ENCODE results near the gene P2RX6. TPM values are rescaled to one million over a fixed set of nuclear protein-coding genes. Genes with fewer than 3 reads are reported as not detected.

The P2RX6 gene
- total and polyA plus RNA-seq, 9 of the 15 experiments (the other 6 are each of a cell fraction or from before 2014, with no cell fraction given), result 0.01 to 3.9 (median 1.5) TPM; not detected in 1

DNA sequence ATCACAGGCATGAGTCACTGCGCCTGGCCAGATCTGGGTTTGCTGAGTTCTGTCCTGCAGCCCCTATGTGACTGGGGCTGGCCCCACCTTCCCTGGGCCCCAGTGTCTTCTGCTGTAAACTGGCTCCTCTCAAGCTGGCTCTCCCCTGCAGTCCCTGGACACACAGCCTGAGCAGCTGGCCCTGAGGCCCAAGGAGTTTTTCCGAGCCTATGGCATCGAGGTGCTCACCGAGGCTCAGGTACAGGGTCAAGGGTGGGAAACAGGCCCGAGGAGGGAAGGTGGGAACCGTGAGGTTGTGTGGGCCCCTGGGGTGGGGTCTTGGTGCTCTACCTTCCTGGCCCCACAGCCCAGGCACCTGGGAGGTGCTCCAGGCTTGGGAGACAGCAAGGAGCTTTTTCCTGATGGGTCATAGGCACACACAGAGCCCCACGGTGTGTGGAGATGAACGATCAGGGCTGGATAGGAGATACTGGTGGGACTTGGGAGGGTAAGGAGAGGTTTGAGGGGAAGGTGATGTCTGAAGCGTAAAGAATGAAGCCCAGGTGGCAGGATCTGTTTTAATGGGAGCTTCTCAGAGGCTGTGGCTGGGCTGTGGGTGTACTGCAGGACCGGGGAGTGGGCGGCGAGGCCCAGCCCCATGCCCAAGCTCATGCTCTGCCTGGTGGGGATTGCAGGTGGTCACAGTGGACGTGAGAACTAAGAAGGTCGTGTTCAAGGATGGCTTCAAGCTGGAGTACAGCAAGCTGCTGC, 39.2 kb upstream of the P2RX6 start (continued):
- TF ChIP-seq, protein P1, sequence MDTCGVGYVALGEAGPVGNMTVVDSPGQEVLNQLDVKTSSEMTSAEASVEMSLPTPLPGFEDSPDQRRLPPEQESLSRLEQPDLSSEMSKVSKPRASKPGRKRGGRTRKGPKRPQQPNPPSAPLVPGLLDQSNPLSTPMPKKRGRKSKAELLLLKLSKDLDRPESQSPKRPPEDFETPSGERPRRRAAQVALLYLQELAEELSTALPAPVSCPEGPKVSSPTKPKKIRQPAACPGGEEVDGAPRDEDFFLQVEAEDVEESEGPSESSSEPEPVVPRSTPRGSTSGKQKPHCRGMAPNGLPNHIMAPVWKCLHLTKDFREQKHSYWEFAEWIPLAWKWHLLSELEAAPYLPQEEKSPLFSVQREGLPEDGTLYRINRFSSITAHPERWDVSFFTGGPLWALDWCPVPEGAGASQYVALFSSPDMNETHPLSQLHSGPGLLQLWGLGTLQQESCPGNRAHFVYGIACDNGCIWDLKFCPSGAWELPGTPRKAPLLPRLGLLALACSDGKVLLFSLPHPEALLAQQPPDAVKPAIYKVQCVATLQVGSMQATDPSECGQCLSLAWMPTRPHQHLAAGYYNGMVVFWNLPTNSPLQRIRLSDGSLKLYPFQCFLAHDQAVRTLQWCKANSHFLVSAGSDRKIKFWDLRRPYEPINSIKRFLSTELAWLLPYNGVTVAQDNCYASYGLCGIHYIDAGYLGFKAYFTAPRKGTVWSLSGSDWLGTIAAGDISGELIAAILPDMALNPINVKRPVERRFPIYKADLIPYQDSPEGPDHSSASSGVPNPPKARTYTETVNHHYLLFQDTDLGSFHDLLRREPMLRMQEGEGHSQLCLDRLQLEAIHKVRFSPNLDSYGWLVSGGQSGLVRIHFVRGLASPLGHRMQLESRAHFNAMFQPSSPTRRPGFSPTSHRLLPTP (IDR thresholded peaks at IDR 0.05; ENCODE audit: borderline replicate concordance, extremely low read depth, insufficient read length), result no peak
- TF ChIP-seq ZNF124 (CRISPR knock-in tag; IDR thresholded peaks at IDR 0.05), result no peak
- TF ChIP-seq ZNF197 (CRISPR knock-in tag; IDR thresholded peaks at IDR 0.05; ENCODE audit: low read depth), result no peak
- TF ChIP-seq, protein P2, sequence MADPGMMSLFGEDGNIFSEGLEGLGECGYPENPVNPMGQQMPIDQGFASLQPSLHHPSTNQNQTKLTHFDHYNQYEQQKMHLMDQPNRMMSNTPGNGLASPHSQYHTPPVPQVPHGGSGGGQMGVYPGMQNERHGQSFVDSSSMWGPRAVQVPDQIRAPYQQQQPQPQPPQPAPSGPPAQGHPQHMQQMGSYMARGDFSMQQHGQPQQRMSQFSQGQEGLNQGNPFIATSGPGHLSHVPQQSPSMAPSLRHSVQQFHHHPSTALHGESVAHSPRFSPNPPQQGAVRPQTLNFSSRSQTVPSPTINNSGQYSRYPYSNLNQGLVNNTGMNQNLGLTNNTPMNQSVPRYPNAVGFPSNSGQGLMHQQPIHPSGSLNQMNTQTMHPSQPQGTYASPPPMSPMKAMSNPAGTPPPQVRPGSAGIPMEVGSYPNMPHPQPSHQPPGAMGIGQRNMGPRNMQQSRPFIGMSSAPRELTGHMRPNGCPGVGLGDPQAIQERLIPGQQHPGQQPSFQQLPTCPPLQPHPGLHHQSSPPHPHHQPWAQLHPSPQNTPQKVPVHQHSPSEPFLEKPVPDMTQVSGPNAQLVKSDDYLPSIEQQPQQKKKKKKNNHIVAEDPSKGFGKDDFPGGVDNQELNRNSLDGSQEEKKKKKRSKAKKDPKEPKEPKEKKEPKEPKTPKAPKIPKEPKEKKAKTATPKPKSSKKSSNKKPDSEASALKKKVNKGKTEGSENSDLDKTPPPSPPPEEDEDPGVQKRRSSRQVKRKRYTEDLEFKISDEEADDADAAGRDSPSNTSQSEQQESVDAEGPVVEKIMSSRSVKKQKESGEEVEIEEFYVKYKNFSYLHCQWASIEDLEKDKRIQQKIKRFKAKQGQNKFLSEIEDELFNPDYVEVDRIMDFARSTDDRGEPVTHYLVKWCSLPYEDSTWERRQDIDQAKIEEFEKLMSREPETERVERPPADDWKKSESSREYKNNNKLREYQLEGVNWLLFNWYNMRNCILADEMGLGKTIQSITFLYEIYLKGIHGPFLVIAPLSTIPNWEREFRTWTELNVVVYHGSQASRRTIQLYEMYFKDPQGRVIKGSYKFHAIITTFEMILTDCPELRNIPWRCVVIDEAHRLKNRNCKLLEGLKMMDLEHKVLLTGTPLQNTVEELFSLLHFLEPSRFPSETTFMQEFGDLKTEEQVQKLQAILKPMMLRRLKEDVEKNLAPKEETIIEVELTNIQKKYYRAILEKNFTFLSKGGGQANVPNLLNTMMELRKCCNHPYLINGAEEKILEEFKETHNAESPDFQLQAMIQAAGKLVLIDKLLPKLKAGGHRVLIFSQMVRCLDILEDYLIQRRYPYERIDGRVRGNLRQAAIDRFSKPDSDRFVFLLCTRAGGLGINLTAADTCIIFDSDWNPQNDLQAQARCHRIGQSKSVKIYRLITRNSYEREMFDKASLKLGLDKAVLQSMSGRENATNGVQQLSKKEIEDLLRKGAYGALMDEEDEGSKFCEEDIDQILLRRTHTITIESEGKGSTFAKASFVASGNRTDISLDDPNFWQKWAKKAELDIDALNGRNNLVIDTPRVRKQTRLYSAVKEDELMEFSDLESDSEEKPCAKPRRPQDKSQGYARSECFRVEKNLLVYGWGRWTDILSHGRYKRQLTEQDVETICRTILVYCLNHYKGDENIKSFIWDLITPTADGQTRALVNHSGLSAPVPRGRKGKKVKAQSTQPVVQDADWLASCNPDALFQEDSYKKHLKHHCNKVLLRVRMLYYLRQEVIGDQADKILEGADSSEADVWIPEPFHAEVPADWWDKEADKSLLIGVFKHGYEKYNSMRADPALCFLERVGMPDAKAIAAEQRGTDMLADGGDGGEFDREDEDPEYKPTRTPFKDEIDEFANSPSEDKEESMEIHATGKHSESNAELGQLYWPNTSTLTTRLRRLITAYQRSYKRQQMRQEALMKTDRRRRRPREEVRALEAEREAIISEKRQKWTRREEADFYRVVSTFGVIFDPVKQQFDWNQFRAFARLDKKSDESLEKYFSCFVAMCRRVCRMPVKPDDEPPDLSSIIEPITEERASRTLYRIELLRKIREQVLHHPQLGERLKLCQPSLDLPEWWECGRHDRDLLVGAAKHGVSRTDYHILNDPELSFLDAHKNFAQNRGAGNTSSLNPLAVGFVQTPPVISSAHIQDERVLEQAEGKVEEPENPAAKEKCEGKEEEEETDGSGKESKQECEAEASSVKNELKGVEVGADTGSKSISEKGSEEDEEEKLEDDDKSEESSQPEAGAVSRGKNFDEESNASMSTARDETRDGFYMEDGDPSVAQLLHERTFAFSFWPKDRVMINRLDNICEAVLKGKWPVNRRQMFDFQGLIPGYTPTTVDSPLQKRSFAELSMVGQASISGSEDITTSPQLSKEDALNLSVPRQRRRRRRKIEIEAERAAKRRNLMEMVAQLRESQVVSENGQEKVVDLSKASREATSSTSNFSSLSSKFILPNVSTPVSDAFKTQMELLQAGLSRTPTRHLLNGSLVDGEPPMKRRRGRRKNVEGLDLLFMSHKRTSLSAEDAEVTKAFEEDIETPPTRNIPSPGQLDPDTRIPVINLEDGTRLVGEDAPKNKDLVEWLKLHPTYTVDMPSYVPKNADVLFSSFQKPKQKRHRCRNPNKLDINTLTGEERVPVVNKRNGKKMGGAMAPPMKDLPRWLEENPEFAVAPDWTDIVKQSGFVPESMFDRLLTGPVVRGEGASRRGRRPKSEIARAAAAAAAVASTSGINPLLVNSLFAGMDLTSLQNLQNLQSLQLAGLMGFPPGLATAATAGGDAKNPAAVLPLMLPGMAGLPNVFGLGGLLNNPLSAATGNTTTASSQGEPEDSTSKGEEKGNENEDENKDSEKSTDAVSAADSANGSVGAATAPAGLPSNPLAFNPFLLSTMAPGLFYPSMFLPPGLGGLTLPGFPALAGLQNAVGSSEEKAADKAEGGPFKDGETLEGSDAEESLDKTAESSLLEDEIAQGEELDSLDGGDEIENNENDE (IDR thresholded peaks at IDR 0.05; ENCODE audit: low read depth, low read length), result peak; percentile 38
- TF ChIP-seq, protein P3, sequence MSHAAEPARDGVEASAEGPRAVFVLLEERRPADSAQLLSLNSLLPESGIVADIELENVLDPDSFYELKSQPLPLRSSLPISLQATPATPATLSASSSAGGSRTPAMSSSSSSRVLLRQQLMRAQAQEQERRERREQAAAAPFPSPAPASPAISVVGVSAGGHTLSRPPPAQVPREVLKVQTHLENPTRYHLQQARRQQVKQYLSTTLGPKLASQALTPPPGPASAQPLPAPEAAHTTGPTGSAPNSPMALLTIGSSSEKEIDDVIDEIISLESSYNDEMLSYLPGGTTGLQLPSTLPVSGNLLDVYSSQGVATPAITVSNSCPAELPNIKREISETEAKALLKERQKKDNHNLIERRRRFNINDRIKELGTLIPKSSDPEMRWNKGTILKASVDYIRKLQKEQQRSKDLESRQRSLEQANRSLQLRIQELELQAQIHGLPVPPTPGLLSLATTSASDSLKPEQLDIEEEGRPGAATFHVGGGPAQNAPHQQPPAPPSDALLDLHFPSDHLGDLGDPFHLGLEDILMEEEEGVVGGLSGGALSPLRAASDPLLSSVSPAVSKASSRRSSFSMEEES (CRISPR knock-in tag; IDR thresholded peaks at IDR 0.05), result no peak
- TF ChIP-seq MYNN (IDR thresholded peaks at IDR 0.05), result no peak
- TF ChIP-seq MYNN (CRISPR knock-in tag; IDR thresholded peaks at IDR 0.05), result no peak
- TF ChIP-seq ETS2 (tag; IDR thresholded peaks at IDR 0.05; ENCODE audit: borderline replicate concordance, poor library complexity, severe bottlenecking), result no peak

Data from K562 (cell line).